Motor neuron (in vitro differentiated cells): ENCODE data around the gene SLC6A7. TPM values are rescaled to one million over a fixed set of nuclear protein-coding genes. Genes with fewer than 3 reads are reported as not detected.
"Not testable (repeated sequence)": the region's sequence is repeated elsewhere in the genome, so short reads cannot be mapped to it uniquely, and the experiment has no call there.

ENCODE experiments used
- ATAC-seq, 8 experiments: fragments of 200-7000 bp; cut with Tn5 transposase; replicated peaks in 6 of 8; 2 replicates each; pipeline ENCODE4 v1.8.0; 2021; ENCODE audit warnings: mild to moderate bottlenecking in 8 of 8, moderate library complexity in 8 of 8
- H3K27ac ChIP-seq, 2 donors: fragments of 250-450 bp; sonication (Bioruptor Pico); 2 replicates each; pipeline ENCODE4 v1.9.0; 2021; ENCODE audit warnings: antibody characterized with exemption in 2 of 2, mild to moderate bottlenecking in 2 of 2, moderate library complexity in 1 of 2
- H3K4me1 ChIP-seq, 2 donors: fragments of 250-450 bp; sonication (Bioruptor Pico); replicated peaks in 1 of 2; 2 replicates each; pipeline ENCODE4 v1.6.1; 2021; ENCODE audit warnings: antibody characterized with exemption in 2 of 2, mild to moderate bottlenecking in 2 of 2, moderate library complexity in 1 of 2
- H3K4me3 ChIP-seq, 5 donors: fragments of 250-450 bp; sonication (Bioruptor Pico); 2 replicates each; pipeline ENCODE4 v1.9.0; 2021; ENCODE audit warnings: antibody characterized with exemption in 5 of 5, mild to moderate bottlenecking in 5 of 5, moderate library complexity in 4 of 5
- WGBS, 10 experiments: fragments of 450-650 bp; shearing (Covaris generic); methylation state at CpG; one replicate each; pipeline ENCODE4 v1.0.0; 2022; 5-methylcytosine and 5-hydroxymethylcytosine counted together
- in situ Hi-C, 9 experiments: fragments of 400-800 bp; cut with MboI; loops; one replicate each; pipeline ENCODE4 v1.15.0; 2021; ENCODE audit warnings: low sequenced_read_pairs in 9 of 9, low pct_unique_long_range_greater_than_20kb in 2 of 9; ENCODE audit not compliant: unreplicated experiment in 9 of 9
- total RNA-seq, 8 experiments: library from RNA; unstranded; fragments of 300-600 nt; gene quantifications; 2 replicates each; pipeline versions ENCODE4 v1.2.3 to v1.2.4, GENCODE V29; 2022

The SLC6A7 gene
- total RNA-seq, 8 experiments from 2014 or later: 0.07 to 1.9 (median 0.14) TPM; not detected in 1

GRCh38 chr5:150233706-150234105 is 43.8 kb downstream of the SLC6A7 start:
- ATAC-seq, H3K27ac ChIP-seq: not testable (repeated sequence)
- 67 to 100% (median 91%) methylated on average over 1 to 4 of the region's 5 CpGs; no CpG with 5 or more reads in 6 of the 10 experiments for WGBS, 10 experiments

GRCh38 chr5:150234576-150235499 is 45.0 kb downstream of the SLC6A7 start:
- Histone ChIP-seq H3K4me1 (peaks cover 8 to 9% of the 10 kb centered on the region in 2 donors), H3K27ac (peak overlapping the region; percentile 2 to 19), H3K4me3 (no peak overlapping the region)
- WGBS, 10 experiments: 42 to 100% (median 75%) methylated on average over 1 to 5 of the region's 5 CpGs; no CpG with 5 or more reads in 1 of the 10 experiments
- ATAC-seq: peak in 3 of 8 experiments; percentile 54 to 65 (median 59)
- in situ Hi-C loops: no loop called here

More at GRCh38 chr5:150233706-150234105, 43.8 kb downstream of the SLC6A7 start:
- in situ Hi-C loops, H3K4me1 ChIP-seq, H3K4me3 ChIP-seq: not testable (repeated sequence)

- WGBS, 10 experiments: 20 to 65% (median 59%) methylated on average over 1 to 3 of the region's 5 CpGs; no CpG with 5 or more reads in 1 of the 10 experiments
- Histone ChIP-seq H3K4me1 (peaks cover 8 to 9% of the 10 kb centered on the region in 2 donors), H3K27ac (peak overlapping the region; percentile 2 to 19), H3K4me3 (no peak overlapping the region)
- in situ Hi-C loops: no loop called here
- peak in 6 of 8 experiments; percentile 65 to 95 (median 90) for ATAC-seq
Observed at GRCh38 chr5:150235500-150235854, 45.6 kb downstream of the SLC6A7 start.

- Histone ChIP-seq H3K4me3 (no peak overlapping the region), H3K4me1 (peaks cover 8 to 9% of the 10 kb centered on the region in 2 donors), H3K27ac (no peak overlapping the region)
- no peak for ATAC-seq
- 55 to 100% (median 100%) methylated on average over 1 to 2 of the region's 2 CpGs; no CpG with 5 or more reads in 3 of the 10 experiments for WGBS, 10 experiments
- in situ Hi-C loops: no loop called here
Observed at GRCh38 chr5:150236313-150236712, 46.5 kb downstream of the SLC6A7 start.

GRCh38 chr5:150236981-150237754 is 47.3 kb downstream of the SLC6A7 start:
- Histone ChIP-seq H3K4me3 (no peak overlapping the region), H3K27ac (no peak overlapping the region), H3K4me1 (peaks cover 12 to 13% of the 10 kb centered on the region in 2 donors)
- ATAC-seq: no peak
- WGBS, 10 experiments: 54 to 100% (median 86%) methylated on average over 2 to 8 of the region's 15 CpGs; no CpG with 5 or more reads in 3 of the 10 experiments
- in situ Hi-C loops: no loop called here

- Histone ChIP-seq H3K27ac (no peak overlapping the region), H3K4me1 (peaks cover 12 to 13% of the 10 kb centered on the region in 2 donors), H3K4me3 (no peak overlapping the region)
- in situ Hi-C loops: no loop called here
- no peak for ATAC-seq
- WGBS, 10 experiments: 0 to 94% (median 51%) methylated on average over 1 to 6 of the region's 10 CpGs; no CpG with 5 or more reads in 4 of the 10 experiments
Observed at GRCh38 chr5:150238646-150239045, 48.8 kb downstream of the SLC6A7 start.

- H3K4me3 ChIP-seq: no peak overlapping the region
- 83 to 100% (median 92%) methylated on average over 1 to 9 of the region's 21 CpGs; no CpG with 5 or more reads in 5 of the 10 experiments for WGBS, 10 experiments
- ATAC-seq: no peak
- in situ Hi-C loops: no loop called here
- peaks cover 12 to 13% of the 10 kb centered on the region in 2 donors for H3K4me1 ChIP-seq
- H3K27ac ChIP-seq: no peak overlapping the region
Observed at GRCh38 chr5:150239099-150239793, 49.4 kb downstream of the SLC6A7 start.

- in situ Hi-C loops: no loop called here
- H3K27ac ChIP-seq: no peak overlapping the region
- WGBS, 10 experiments: 71 to 93% (median 80%) methylated on average over 2 to 6 of the region's 7 CpGs; no CpG with 5 or more reads in 5 of the 10 experiments
- no peak overlapping the region for H3K4me3 ChIP-seq
- peaks cover 10 to 13% of the 10 kb centered on the region in 2 donors for H3K4me1 ChIP-seq
- no peak for ATAC-seq
Observed at GRCh38 chr5:150239794-150240122, 49.9 kb downstream of the SLC6A7 start.

- H3K4me3 ChIP-seq: no peak overlapping the region
- in situ Hi-C loops: no loop called here
- H3K27ac ChIP-seq: no peak overlapping the region
- peak in 1 of 8 experiments; percentile 19 for ATAC-seq
- peaks cover 13 to 14% of the 10 kb centered on the region in 2 donors for H3K4me1 ChIP-seq
- WGBS, 10 experiments: 20 to 100% (median 51%) methylated on average over 1 to 8 of the region's 14 CpGs; no CpG with 5 or more reads in 3 of the 10 experiments
Observed at GRCh38 chr5:150241298-150242160, 51.7 kb downstream of the SLC6A7 start.

GRCh38 chr5:150242251-150242894 is 52.5 kb downstream of the SLC6A7 start:
- in situ Hi-C loops: no loop called here
- no peak overlapping the region for H3K27ac ChIP-seq
- 60 to 97% (median 93%) methylated on average over 3 to 7 of the region's 11 CpGs; no CpG with 5 or more reads in 4 of the 10 experiments for WGBS, 10 experiments
- H3K4me3 ChIP-seq: no peak overlapping the region
- ATAC-seq: no peak
- peaks cover 13 to 14% of the 10 kb centered on the region in 2 donors for H3K4me1 ChIP-seq

- 63 to 100% (median 97%) methylated on average over 1 to 2 of the region's 4 CpGs; no CpG with 5 or more reads in 4 of the 10 experiments for WGBS, 10 experiments
- in situ Hi-C loops: no loop called here
Observed at GRCh38 chr5:150243590-150243989, 53.7 kb downstream of the SLC6A7 start.

More at GRCh38 chr5:150243590-150243989, 53.7 kb downstream of the SLC6A7 start:
- Histone ChIP-seq H3K4me3 (no peak overlapping the region), H3K27ac (no peak overlapping the region), H3K4me1 (peaks cover 13 to 14% of the 10 kb centered on the region in 2 donors)
- ATAC-seq: no peak
